Measurements from ENCODE around the gene PRKACA.
"Not testable (repeated sequence)": the region's sequence is repeated elsewhere in the genome, so short reads cannot be mapped to it uniquely, and the experiment has no call there.

Gene PRKACA

GRCh38 chr19:14155371-14155770 lies 37.8 kb upstream of the PRKACA start:
- Mint-ChIP-seq H3K9me3 (no peaks in the 10 kb centered on the region), H3K27ac (peak overlapping the region; percentile 50), H3K4me1 (ENCODE audit: low read depth) (peaks cover 16% of the 10 kb centered on the region), H3K4me3 (no peak overlapping the region), H3K36me3 (ENCODE audit: low read depth) (peaks cover 72% of the 10 kb centered on the region), H3K27me3 (no peaks in the 10 kb centered on the region)
- intact Hi-C loops (cut with micrococcal nuclease), result no loop called here

DNA sequence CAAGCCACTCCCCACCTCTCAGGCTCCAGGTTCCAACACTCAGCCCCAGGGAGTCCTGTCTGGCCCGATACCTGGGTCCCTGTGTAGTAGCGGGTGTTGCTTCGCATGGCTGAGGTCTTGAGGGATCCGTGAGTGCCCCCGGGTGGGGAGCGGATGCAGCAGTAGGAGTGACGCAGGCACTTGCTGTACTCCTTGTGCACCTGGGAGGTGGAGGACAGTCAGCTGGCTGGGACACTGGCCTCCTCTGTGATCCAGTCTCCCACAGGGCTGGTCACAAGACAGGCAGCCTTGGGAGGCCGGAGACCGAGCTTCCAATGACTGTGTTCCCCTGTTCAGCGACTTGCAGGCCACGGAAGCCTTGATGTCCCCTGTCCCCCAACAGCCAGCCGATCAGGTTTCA lies 35.2 kb upstream of the PRKACA start:
- no peak overlapping the region for H3K27ac Mint-ChIP-seq
- no peaks in the 10 kb centered on the region for H3K9me3 Mint-ChIP-seq
- no peak overlapping the region for H3K4me3 Mint-ChIP-seq
- H3K36me3 Mint-ChIP-seq (ENCODE audit: low read depth), result peaks cover 57% of the 10 kb centered on the region
- no peaks in the 10 kb centered on the region for H3K27me3 Mint-ChIP-seq
- H3K4me1 Mint-ChIP-seq (ENCODE audit: low read depth), result peaks cover 40% of the 10 kb centered on the region
- intact Hi-C loops (cut with micrococcal nuclease), result no loop called here

DNA sequence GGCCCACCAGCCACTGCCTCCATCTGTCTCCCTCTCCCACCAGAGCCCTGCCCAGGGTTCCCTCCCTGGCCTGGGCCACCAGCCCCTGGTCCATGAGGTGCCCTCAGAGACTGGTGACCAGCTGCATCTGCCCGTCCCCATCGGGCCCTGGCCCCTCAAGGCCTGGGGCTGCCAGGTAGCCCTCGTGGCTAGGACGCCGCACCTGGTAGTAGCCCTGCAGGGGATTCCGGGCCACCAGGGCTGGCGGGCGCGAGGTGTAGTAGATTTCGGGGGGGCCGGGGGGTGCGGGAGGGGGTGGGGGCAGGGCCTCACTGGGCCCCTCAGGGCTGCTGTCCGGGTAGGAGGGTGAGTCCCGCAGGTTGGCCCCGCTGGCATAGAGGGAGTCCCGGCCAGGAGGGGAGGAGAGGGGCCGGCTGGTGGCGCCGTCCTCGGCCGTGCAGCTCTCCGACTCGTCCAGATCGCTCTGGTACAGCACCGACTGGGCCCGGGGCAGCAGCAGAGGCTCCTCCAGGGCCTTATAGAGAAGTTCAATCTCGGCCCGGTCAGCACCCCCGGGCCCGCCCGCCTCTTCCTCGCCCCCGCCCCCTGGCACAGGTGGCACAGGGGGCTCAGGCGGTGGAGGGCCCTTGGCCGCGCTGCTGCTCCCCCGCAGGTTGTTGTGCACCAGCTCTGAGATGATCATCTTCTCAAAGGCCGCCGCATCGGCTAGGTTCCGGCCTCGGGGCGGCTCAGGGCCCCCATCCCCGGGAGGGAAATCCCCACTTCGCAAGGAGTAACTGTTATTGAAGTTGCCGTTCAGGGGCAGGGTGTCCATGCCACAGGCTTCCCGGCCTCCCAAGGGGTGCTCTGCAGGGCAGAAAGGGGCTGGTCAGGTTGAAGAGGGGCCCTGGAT lies 33.5 kb upstream of the PRKACA start:
- no peaks in the 10 kb centered on the region for H3K9me3 Mint-ChIP-seq
- no peak overlapping the region for H3K27ac Mint-ChIP-seq
- no peak overlapping the region for H3K4me3 Mint-ChIP-seq
- peaks cover 56% of the 10 kb centered on the region for H3K4me1 Mint-ChIP-seq (ENCODE audit: low read depth)
- intact Hi-C loops (cut with micrococcal nuclease), result no loop called here
- H3K27me3 Mint-ChIP-seq, result no peaks in the 10 kb centered on the region
- peaks cover 40% of the 10 kb centered on the region for H3K36me3 Mint-ChIP-seq (ENCODE audit: low read depth)

DNA sequence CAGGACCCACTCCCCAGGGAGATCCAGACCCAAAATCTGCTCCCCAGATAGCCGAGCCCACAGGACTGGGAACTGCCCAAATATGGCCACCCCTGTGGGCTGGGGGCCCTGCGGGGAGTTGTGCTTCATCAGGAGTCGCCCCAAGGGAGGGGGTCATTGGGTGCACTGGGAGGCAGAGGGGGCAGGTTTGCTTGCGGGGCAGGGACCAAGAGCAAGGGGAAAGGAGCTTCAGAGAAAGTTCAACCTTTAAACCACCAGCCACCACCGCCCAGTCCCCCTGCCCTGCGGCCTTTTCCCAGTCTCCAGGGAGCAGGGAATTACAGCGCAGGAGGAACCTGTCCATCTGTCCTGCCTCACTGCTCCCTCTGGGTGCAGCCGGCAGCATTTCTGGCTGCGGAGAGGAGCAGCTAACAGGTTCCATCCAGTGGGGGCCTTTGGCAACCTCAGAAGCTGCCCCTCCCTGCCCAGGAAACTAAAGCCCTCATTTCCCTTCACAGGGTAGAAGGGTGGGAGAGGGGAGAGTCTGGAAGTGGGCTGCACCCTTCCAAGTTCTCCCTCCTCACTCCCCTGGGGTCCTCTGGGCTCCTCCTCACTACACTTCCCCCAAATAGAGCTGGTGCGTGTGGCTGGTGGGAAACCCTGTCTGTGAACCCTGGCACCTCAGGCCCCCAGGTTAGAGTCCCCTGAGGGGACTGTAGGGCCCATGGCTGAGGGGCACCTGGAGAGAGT lies 32.6 kb upstream of the PRKACA start:
- Mint-ChIP-seq H3K36me3 (ENCODE audit: low read depth) (peaks cover 32% of the 10 kb centered on the region), H3K9me3 (no peaks in the 10 kb centered on the region), H3K27ac (peak overlapping the region; percentile 21), H3K4me3 (no peak overlapping the region), H3K27me3 (no peaks in the 10 kb centered on the region), H3K4me1 (ENCODE audit: low read depth) (peaks cover 64% of the 10 kb centered on the region)
- intact Hi-C loops (cut with micrococcal nuclease), result no loop called here

DNA sequence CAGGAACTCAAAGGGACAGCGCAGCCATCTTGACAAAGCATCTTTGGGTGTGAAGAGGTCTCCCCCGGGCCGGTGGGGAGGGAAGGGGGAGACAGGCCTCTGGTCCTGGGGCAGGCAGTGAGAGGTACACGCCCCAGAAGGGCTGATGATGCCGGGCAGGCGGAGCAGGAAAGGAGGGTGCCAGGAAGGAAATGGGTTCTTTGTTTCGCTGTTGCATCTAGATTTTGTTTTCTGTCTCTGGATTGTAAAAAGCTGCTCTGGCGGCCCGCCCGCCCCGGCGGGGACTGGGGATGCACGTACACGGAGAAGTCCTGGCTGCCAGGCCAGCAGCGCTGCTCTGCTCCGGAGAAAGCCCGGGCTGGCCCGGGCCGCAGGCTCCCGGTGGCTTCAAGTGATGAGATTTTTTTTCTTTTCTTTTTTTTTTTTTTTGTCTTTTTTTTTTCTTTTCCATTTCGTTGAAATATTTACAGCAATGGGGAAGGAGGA lies 32.0 kb upstream of the PRKACA start:
- peak overlapping the region; percentile 59 for H3K4me3 Mint-ChIP-seq
- H3K27ac Mint-ChIP-seq, result peak overlapping the region; percentile 21
- no peaks in the 10 kb centered on the region for H3K27me3 Mint-ChIP-seq
- peaks cover 26% of the 10 kb centered on the region for H3K36me3 Mint-ChIP-seq (ENCODE audit: low read depth)
- H3K4me1 Mint-ChIP-seq (ENCODE audit: low read depth), result peaks cover 67% of the 10 kb centered on the region
- intact Hi-C loops (cut with micrococcal nuclease), result loop anchor here (10.0 kb wide), 1 partner anchor 255 kb away; no protein-coding TSS in a partner anchor
- H3K9me3 Mint-ChIP-seq, result no peaks in the 10 kb centered on the region

GRCh38 chr19:14148751-14149410 lies 31.3 kb upstream of the PRKACA start:
- Mint-ChIP-seq H3K27me3 (no peaks in the 10 kb centered on the region), H3K27ac (peak overlapping the region; percentile 21), H3K4me1 (ENCODE audit: low read depth) (peaks cover 61% of the 10 kb centered on the region), H3K9me3 (no peaks in the 10 kb centered on the region), H3K36me3 (ENCODE audit: low read depth) (peaks cover 21% of the 10 kb centered on the region), H3K4me3 (no peak overlapping the region)
- intact Hi-C loops (cut with micrococcal nuclease), result loop anchor here (10.0 kb wide), 1 partner anchor 256 kb away; no protein-coding TSS in a partner anchor

DNA sequence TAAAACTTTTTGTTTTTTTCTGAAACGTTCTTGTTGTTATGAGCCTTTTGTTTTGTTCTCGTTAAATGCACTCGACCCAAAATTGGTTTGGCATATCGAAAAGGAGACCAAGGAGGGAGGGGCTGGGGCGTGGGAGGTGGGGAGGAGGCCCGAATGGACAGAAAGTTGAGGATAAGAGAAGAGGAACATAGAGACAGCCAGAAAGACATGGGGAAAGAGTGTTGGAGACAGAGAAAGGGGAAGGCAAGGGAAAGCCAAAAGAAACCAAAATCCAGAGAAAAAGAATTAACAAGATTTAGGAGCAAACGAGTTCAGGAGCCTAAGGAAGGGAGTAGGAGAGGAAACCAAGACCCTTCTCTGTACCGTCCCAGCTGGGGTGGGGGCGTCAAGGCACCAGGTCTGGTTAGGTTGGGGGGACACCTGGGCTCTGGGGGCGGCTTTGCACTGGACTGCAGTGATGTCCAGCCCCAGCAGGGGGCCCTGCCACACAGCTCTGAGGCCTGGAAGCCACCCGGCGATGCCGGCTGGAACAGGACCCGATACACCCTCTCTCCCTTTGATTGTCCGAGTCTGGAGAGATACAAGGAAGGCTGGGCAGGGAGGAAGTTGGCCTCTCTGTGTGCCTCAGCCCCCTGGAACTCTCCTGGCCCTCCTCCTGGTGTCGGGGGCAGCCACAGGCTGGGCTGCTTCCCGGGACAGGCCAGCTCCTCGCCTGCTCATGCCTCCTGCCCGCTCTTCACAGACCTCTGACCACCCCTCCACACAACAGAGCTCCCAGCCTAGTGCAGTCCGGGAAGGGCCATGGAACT lies 30.4 kb upstream of the PRKACA start:
- no peak overlapping the region for H3K4me3 Mint-ChIP-seq
- H3K36me3 Mint-ChIP-seq (ENCODE audit: low read depth), result peaks cover 18% of the 10 kb centered on the region
- no peaks in the 10 kb centered on the region for H3K9me3 Mint-ChIP-seq
- peaks cover 61% of the 10 kb centered on the region for H3K4me1 Mint-ChIP-seq (ENCODE audit: low read depth)
- intact Hi-C loops (cut with micrococcal nuclease), result loop anchor here (10.0 kb wide), 1 partner anchor 257 kb away; no protein-coding TSS in a partner anchor
- peak overlapping the region; percentile 21 for H3K27ac Mint-ChIP-seq
- H3K27me3 Mint-ChIP-seq, result no peaks in the 10 kb centered on the region

- Mint-ChIP-seq H3K9me3 (no peaks in the 10 kb centered on the region), H3K27me3 (no peaks in the 10 kb centered on the region), H3K27ac (peak overlapping the region; percentile 26), H3K4me3 (no peak overlapping the region), H3K4me1 (ENCODE audit: low read depth) (peaks cover 62% of the 10 kb centered on the region), H3K36me3 (ENCODE audit: low read depth) (peaks cover 16% of the 10 kb centered on the region)
- intact Hi-C loops (cut with micrococcal nuclease), result loop anchor here (10.0 kb wide), 1 partner anchor 258 kb away; no protein-coding TSS in a partner anchor
Observed at GRCh38 chr19:14146789-14147216, 29.2 kb upstream of the PRKACA start.

DNA sequence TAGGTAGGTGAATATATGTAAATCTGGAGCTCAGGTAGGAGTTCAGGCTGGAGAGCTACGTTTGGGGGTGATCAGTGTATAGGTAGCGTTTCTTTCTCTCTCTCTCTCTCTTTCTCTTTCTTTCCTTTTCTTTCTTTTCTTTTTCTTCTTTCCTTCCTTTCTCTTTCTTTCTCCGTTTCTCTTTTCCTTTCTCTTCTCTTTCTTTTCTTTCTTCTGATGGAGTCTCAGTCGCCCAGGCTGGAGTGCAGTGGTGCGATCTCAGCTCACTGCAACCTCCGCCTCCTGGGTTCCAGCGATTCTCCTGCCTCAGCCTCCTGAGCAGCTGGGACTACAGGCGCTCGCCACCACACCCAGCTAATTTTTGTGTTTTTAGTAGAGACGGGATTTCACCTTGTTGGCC lies 28.6 kb upstream of the PRKACA start:
- H3K36me3 Mint-ChIP-seq (ENCODE audit: low read depth), result peaks cover 10% of the 10 kb centered on the region
- peaks cover 60% of the 10 kb centered on the region for H3K4me1 Mint-ChIP-seq (ENCODE audit: low read depth)
- H3K27ac Mint-ChIP-seq, result peak overlapping the region; percentile 26
- not testable (repeated sequence) for H3K27me3 Mint-ChIP-seq, H3K9me3 Mint-ChIP-seq, H3K4me3 Mint-ChIP-seq
- intact Hi-C loops (cut with micrococcal nuclease), result loop anchor here (10.0 kb wide), 1 partner anchor 259 kb away; no protein-coding TSS in a partner anchor

DNA sequence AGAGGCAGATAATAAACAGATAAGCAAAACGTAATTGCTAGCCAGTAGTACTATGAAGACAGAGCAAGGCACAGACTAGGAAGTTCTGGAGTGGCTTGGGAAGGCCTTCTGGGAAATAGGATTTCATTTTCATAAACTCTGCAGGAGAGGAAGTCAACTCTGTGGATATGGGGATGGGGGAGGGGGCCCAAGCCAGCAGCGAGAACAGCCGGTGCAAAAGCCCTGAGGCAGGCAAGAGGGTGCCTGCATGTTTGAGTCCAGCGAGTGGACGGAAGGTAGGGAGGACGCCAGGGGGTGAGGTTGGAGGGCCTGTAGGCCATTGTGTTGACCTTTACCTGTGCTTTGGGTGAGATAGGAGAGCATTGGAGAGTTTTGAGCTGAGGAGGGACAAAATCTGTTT lies 27.8 kb upstream of the PRKACA start:
- H3K4me3 Mint-ChIP-seq, result no peak overlapping the region
- H3K9me3 Mint-ChIP-seq, result no peaks in the 10 kb centered on the region
- peaks cover 10% of the 10 kb centered on the region for H3K36me3 Mint-ChIP-seq (ENCODE audit: low read depth)
- H3K4me1 Mint-ChIP-seq (ENCODE audit: low read depth), result peaks cover 60% of the 10 kb centered on the region
- intact Hi-C loops (cut with micrococcal nuclease), result loop anchor here (10.0 kb wide), 1 partner anchor 259 kb away; no protein-coding TSS in a partner anchor
- no peaks in the 10 kb centered on the region for H3K27me3 Mint-ChIP-seq
- peak overlapping the region; percentile 3 for H3K27ac Mint-ChIP-seq

DNA sequence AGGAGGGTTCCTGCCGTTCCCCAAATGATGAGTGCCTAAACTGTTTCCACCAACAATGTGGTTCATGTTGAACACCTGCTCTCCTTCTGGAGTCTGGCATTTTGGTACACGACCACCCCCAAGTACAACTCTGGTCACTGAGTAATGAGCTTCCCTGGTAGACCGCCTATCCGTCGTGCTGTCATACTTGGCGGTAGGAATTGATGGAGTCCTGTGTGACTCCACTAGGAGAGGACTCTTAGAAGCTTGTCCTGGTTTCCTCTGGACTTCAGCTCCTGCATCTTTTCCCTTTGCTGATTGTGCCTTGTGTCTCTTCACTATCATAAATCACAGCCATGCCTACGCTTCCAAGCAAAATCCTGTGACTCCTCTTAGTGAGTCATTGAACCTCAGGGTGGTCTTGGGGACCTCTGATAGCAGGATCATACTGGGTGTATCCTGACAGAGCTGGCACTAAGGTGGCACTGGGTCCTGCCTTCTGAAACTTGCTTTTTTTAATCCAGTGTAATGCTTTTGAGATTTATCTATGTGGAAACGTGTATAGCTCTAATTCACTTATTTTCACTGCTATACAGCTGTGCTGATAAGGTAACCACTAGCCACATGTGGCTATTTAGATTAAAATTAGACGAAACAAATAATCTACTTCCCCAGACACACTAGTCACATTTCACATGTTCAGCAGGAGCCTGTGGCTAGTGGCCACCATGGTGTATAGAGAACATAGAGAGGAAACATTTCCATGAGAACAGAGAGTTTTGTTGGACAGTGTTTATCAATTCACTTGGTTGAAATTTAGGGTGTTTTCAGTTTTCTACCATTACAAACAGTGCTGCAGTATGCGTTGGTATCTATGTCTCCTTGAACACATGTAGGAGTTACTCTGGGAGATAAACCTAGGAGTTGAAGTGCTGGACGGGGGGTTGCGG lies 25.0 kb upstream of the PRKACA start:
- Mint-ChIP-seq H3K27ac (no peak overlapping the region), H3K4me1 (ENCODE audit: low read depth) (peaks cover 57% of the 10 kb centered on the region), H3K4me3 (no peak overlapping the region), H3K27me3 (no peaks in the 10 kb centered on the region), H3K36me3 (ENCODE audit: low read depth) (peaks cover 11% of the 10 kb centered on the region), H3K9me3 (no peaks in the 10 kb centered on the region)
- intact Hi-C loops (cut with micrococcal nuclease), result loop anchor here (10.0 kb wide), 1 partner anchor 262 kb away; no protein-coding TSS in a partner anchor

GRCh38 chr19:14141041-14141440 lies 23.5 kb upstream of the PRKACA start:
- Mint-ChIP-seq H3K27ac (no peak overlapping the region), H3K4me3 (no peak overlapping the region)

More at GRCh38 chr19:14141041-14141440, 23.5 kb upstream of the PRKACA start:
- H3K9me3 Mint-ChIP-seq, result no peaks in the 10 kb centered on the region
- no peaks in the 10 kb centered on the region for H3K27me3 Mint-ChIP-seq
- intact Hi-C loops (cut with micrococcal nuclease), result loop anchor here (10.0 kb wide), 1 partner anchor 264 kb away; no protein-coding TSS in a partner anchor
- peaks cover 44% of the 10 kb centered on the region for H3K4me1 Mint-ChIP-seq (ENCODE audit: low read depth)
- peaks cover 20% of the 10 kb centered on the region for H3K36me3 Mint-ChIP-seq (ENCODE audit: low read depth)

Data from dendritic cell treated with granulocyte-macrophage colony-stimulating factor and Interleukin-4, amounts not matched to agents 40 ng/mL and 50 ng/mL, for 4 days (primary cell).